ENCODE data around the gene ABHD12.

DNA sequence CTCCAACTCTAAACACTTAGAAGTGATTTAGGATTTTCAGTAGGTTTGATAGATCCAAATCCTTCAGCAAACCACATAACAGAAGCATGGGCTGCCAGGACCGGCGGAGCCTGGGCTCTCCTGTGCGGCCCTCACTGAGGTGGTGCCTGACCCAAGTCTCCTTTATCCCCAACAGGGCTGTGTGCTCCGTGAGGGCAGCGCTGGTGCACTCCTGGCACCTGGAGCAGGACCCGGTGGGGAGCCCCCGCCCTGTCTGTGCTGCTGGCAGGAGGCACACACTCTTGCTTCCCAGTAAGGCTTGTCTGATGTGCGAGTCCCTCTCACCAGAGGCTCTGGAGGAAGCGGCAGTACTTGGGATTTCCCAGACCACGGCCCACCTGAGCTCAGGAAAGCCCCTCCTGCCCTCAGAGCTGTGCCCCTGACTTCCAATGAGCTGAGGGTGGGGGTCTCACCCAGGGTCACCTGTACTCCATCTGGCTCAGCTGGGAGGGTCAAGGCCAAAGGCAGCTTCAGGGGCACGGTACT, 86.5 kb downstream of the ABHD12 start:
- TF ChIP-seq POLR2A (IDR thresholded peaks at IDR 0.05; ENCODE audit: low read depth, low read length) (no peak), POLR2AphosphoS5 (IDR thresholded peaks at IDR 0.05; ENCODE audit: low read depth, low read length) (no peak), TAF1 (IDR thresholded peaks at IDR 0.05; ENCODE audit: low read depth, low read length) (no peak), SPI1 (IDR thresholded peaks at IDR 0.05; ENCODE audit: low read depth, low read length) (no peak), POU2F2 (IDR thresholded peaks at IDR 0.05; ENCODE audit: low read depth, low read length) (no peak)

All from GM12891 (cell line).